Stimulated activated naive CD8-positive, alpha-beta T cell treated with anti-CD3 and anti-CD28 coated beads, Interleukin-15, amount 100 ng/mL, for 72 hours (primary cell): Measurements from ENCODE around the gene PTPRN2.

ENCODE experiments used
- ATAC-seq: fragments of 150-1000 bp; cut with Tn5 transposase; 2 replicates; pipeline ENCODE4 v1.10.0; 2021; ENCODE audit warnings: mild to moderate bottlenecking, moderate library complexity
- DNase-seq, 2 donors: peaks; one replicate each; pipeline ENCODE4 v3.0.0; 2021 to 2022
- H3K27ac Mint-ChIP-seq, 2 donors: one replicate each; pipeline ENCODE4 v1.8.0; 2022; ENCODE audit warnings: mild to moderate bottlenecking in 2 of 2, mixed read lengths in 2 of 2, moderate library complexity in 2 of 2
- H3K27me3 Mint-ChIP-seq: one replicate; pipeline ENCODE4 v1.8.0; 2022; ENCODE audit warnings: mixed read lengths
- H3K4me1 Mint-ChIP-seq: one replicate; pipeline ENCODE4 v1.8.0; 2022; ENCODE audit warnings: mild to moderate bottlenecking, mixed read lengths
- H3K4me3 Mint-ChIP-seq, 2 donors: one replicate each; pipeline ENCODE4 v1.8.0; 2022; ENCODE audit warnings: mild to moderate bottlenecking in 2 of 2, mixed read lengths in 2 of 2, moderate library complexity in 1 of 2
- H3K9me3 Mint-ChIP-seq, 2 donors: one replicate each; pipeline ENCODE4 v1.8.0; 2022; ENCODE audit warnings: mixed read lengths in 2 of 2

The PTPRN2 gene

GRCh38 chr7:158572000-158572828 is 15.4 kb downstream of the PTPRN2 start:
- no peak overlapping the region for H3K27ac Mint-ChIP-seq
- H3K27me3 Mint-ChIP-seq: peaks cover 44% of the 10 kb centered on the region
- H3K4me1 Mint-ChIP-seq: peaks cover 4% of the 10 kb centered on the region
- DNase-seq: no peak
- ATAC-seq: no peak
- no peaks in the 10 kb centered on the region for H3K9me3 Mint-ChIP-seq
- H3K4me3 Mint-ChIP-seq: no peak overlapping the region

DNA sequence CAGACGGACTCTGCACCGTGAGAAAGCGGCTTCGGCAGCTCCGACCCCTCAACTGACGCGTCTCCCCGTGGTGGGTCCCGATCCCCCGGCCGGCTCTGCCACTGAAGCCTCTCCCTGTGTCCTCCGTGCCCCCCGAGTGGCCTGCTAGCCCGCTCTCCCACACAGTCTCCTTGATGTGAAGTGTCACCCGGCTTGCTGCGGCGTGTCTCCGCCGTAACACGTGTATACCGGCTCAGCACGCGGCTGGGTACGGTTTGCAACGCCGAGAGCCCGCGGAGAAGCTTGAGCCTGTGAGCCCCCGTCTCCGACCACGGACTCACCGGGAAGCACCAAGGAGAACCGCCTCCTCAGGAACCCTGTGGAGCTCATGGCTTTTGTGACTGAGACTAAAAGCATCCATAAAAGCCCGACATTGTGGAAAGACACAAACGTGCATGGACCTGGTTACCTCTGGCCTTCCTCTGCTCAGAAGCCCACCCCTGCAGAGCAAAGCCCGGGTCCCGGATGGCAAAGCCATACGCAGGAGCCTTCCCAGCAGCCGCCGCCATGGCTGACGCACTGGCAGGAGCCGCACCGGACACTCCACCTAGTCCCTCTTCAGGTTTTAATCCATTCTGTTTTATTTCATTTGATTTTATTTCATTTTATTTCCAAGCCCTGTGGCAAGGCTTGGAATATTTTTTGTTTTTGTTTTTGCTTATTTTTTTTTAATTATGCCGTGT is 17.0 kb downstream of the PTPRN2 start:
- Mint-ChIP-seq H3K27ac (no peak overlapping the region), H3K9me3 (no peaks in the 10 kb centered on the region)
- ATAC-seq: no peak

DNA sequence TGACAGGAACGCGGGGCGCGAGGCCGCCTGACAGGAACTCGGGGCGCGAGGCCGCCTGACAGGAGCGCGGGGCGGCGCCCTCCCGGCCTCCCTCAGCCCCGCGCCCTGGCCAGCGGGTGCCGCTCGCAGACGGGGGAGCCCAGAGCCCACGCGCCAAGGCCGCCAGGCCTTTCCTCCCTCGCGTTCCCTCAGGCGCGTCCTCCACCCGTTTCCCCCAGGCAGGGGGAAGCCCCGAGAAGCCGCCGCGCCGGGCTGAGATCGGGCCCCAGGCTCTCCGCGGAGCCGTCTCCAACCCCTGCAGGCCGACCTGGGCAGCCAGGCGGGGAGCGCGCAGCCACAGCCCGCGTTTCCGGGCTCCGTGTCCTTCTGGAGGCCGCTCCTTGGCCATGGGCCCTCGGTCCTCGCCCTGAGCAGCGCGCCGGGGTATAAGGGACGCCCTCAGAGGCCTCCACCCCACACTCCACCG is 17.7 kb downstream of the PTPRN2 start:
- no peaks in the 10 kb centered on the region for H3K9me3 Mint-ChIP-seq
- DNase-seq: no peak
- H3K4me1 Mint-ChIP-seq: peaks cover 4% of the 10 kb centered on the region
- no peak overlapping the region for H3K27ac Mint-ChIP-seq
- H3K4me3 Mint-ChIP-seq: no peak overlapping the region
- H3K27me3 Mint-ChIP-seq: peaks cover 51% of the 10 kb centered on the region
- no peak for ATAC-seq

More for the DNA sequence above, 17.0 kb downstream of the PTPRN2 start:
- peak overlapping the region in 1 of 2 donors; percentile 31 for H3K4me3 Mint-ChIP-seq
- H3K27me3 Mint-ChIP-seq: peaks cover 46% of the 10 kb centered on the region
- no peak for DNase-seq
- H3K4me1 Mint-ChIP-seq: peaks cover 4% of the 10 kb centered on the region

- H3K4me1 Mint-ChIP-seq: peaks cover 4% of the 10 kb centered on the region
- H3K9me3 Mint-ChIP-seq: no peaks in the 10 kb centered on the region
- H3K27ac Mint-ChIP-seq: no peak overlapping the region
- DNase-seq: no peak
- H3K27me3 Mint-ChIP-seq: peaks cover 57% of the 10 kb centered on the region
- no peak overlapping the region for H3K4me3 Mint-ChIP-seq
- no peak for ATAC-seq
These were observed 18.4 kb downstream of the PTPRN2 start for GRCh38 chr7:158568974-158569857.

- DNase-seq (no peak), ATAC-seq (no peak)
- Mint-ChIP-seq H3K27me3 (peaks cover 60% of the 10 kb centered on the region), H3K27ac (no peak overlapping the region), H3K4me3 (no peak overlapping the region), H3K9me3 (no peaks in the 10 kb centered on the region), H3K4me1 (peaks cover 4% of the 10 kb centered on the region)
These were observed 20.4 kb downstream of the PTPRN2 start for GRCh38 chr7:158567153-158567603.

DNA sequence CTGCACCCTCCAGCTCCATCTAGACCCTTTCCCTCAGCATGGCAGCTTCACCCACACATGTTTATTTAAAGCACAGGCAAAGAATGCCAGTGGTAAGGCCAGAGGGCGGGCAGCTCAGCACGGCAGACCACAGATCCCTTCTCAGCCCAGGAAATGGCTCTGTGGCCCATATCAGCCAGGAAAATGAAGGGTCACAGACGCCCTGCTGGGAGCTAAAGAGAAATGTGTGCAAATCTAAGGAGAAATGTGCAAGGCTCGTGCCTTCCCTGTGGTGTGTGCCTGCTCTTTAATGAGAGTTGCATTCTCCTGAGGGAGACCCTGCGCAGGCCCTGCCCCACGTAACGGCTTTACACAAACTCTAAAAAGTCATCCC is 23.0 kb downstream of the PTPRN2 start:
- Mint-ChIP-seq H3K4me3 (no peak overlapping the region), H3K9me3 (no peaks in the 10 kb centered on the region), H3K27me3 (peaks cover 44% of the 10 kb centered on the region), H3K4me1 (no peaks in the 10 kb centered on the region), H3K27ac (no peak overlapping the region)
- ATAC-seq (no peak), DNase-seq (no peak)

DNA sequence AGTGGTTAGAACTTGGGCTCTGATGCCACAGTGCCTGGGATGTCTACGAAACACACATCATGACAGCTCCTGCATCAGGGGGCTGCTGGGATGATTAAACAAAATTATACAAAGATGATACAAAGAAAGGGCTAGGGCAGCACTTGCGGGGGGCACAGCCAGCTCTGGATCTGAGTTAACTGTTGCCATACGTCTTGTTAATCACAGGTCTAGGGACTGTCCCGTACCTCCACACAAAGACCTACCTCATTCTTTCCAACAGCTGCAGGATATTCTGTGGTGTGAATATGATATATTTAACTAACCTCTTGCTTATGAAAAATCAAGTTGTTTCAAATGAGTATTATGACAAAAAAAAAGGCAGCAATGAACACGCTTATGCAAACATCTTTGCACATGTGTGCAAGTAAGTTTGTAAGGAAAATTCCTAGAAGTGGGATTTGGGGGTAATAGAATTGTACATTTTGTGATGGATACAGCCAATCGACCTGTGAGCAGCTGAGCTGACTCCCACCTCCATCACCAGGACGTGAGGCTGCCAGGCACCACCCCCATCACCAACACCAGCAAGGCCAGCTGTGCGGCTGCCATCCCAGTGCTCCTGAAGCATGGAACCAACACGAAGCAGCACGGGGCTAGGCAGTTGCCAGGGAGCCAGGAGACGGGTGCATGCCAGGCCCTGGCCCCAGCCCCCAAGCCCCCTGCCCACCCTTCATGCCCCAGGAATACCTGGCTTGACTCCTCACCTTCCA is 23.5 kb downstream of the PTPRN2 start:
- no peak for ATAC-seq
- H3K27ac Mint-ChIP-seq: no peak overlapping the region
- DNase-seq: no peak
- H3K9me3 Mint-ChIP-seq: no peaks in the 10 kb centered on the region
- no peaks in the 10 kb centered on the region for H3K4me1 Mint-ChIP-seq
- H3K27me3 Mint-ChIP-seq: peaks cover 45% of the 10 kb centered on the region
- no peak overlapping the region for H3K4me3 Mint-ChIP-seq

GRCh38 chr7:158563051-158563450 is 24.6 kb downstream of the PTPRN2 start:
- Mint-ChIP-seq H3K27ac (no peak overlapping the region), H3K4me3 (no peak overlapping the region), H3K27me3 (peaks cover 36% of the 10 kb centered on the region), H3K9me3 (no peaks in the 10 kb centered on the region), H3K4me1 (no peaks in the 10 kb centered on the region)
- no peak for DNase-seq
- ATAC-seq: no peak

DNA sequence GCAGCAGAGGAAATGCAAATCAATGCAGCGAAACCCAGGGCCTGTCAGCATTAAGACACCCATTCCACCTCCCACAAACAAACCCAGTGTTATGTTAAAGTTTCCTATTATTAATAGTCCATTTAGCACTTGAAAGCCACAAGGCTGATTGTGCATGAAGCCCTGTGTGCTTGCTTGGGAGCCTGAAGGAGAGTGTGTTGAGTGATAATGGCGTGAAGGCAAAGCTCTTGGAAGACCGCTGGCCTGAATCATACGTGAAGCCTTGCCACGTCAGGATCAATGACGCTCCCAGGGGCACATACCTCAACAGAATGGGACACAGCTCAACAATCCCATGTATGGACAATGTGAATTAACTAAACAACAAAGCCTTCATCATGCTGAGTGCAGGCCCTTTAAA is 25.1 kb downstream of the PTPRN2 start:
- Mint-ChIP-seq H3K27ac (no peak overlapping the region), H3K27me3 (peaks cover 31% of the 10 kb centered on the region), H3K4me1 (no peaks in the 10 kb centered on the region), H3K4me3 (no peak overlapping the region), H3K9me3 (no peaks in the 10 kb centered on the region)
- ATAC-seq: no peak
- no peak for DNase-seq

- H3K27me3 Mint-ChIP-seq: peaks cover 26% of the 10 kb centered on the region
- no peak overlapping the region for H3K27ac Mint-ChIP-seq
- no peaks in the 10 kb centered on the region for H3K4me1 Mint-ChIP-seq
- no peak for ATAC-seq
- no peak overlapping the region for H3K4me3 Mint-ChIP-seq
- no peaks in the 10 kb centered on the region for H3K9me3 Mint-ChIP-seq
- no peak for DNase-seq
These were observed 26.0 kb downstream of the PTPRN2 start for GRCh38 chr7:158561659-158562058.

GRCh38 chr7:158560386-158560785 is 27.2 kb downstream of the PTPRN2 start:
- DNase-seq (no peak), ATAC-seq (no peak)
- peaks cover 35% of the 10 kb centered on the region for H3K27me3 Mint-ChIP-seq
- peaks cover 0 to 8% of the 10 kb centered on the region in 2 donors for H3K9me3 Mint-ChIP-seq
- H3K27ac Mint-ChIP-seq: no peak overlapping the region
- no peaks in the 10 kb centered on the region for H3K4me1 Mint-ChIP-seq
- H3K4me3 Mint-ChIP-seq: no peak overlapping the region

DNA sequence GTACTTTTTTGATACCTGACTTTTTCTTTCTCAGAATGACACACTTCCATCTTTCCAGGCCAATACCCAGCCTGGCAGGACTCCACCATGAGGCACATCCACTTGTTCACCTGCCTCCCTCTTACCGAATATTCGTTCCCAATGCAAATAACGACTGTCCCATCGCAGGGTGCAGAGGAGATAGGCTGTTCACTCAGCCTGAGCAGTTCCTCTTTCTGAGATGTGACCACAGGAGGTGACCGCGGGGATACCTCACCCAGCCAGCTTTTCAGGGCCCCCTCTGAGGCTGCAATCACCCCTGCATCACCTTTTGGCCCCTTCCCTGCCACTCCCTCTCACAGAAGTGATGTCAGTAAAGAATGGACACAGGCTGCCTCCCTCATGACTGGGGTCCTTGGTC is 28.3 kb downstream of the PTPRN2 start:
- Mint-ChIP-seq H3K27ac (no peak overlapping the region), H3K27me3 (peaks cover 31% of the 10 kb centered on the region), H3K4me1 (no peaks in the 10 kb centered on the region), H3K9me3 (peaks cover 0 to 8% of the 10 kb centered on the region in 2 donors), H3K4me3 (no peak overlapping the region)
- ATAC-seq (no peak), DNase-seq (no peak)

DNA sequence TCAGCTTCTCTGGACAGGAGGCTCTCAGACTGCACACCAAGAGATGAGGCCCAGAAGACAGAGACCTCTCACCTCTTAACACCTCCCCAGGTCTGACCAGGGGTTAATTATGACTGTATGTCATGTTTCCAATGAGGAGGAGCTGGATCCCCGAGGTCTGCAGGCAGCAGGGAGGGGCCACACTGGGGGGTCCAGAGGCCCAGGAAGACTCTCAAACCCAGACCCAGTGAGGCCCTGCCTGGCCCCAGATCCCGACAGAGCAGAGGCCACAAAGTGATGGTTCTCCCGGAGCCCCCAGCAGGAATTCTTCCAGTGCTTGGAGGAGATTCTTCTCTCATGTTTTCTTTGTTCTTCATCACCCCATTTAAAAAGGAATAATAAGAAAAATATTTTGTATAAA is 28.8 kb downstream of the PTPRN2 start:
- Mint-ChIP-seq H3K4me3 (no peak overlapping the region), H3K9me3 (peaks cover 0 to 8% of the 10 kb centered on the region in 2 donors), H3K27ac (no peak overlapping the region), H3K4me1 (no peaks in the 10 kb centered on the region), H3K27me3 (peaks cover 29% of the 10 kb centered on the region)
- DNase-seq (no peak), ATAC-seq (no peak)

DNA sequence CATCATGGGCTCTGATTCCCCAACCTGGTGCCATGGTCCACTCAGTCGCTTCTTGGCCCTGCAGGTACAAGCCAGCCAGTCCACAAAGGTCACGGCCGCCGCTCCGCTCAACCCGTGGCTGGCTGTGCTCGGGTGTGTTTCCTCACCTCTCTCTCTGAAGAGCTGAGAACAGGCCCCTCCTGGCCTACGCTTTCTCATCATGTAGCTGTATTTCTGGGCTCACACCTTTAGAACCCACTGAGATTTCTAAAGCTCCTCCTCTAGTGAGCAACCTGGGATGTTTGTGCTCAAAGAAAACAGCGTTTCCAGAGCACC is 30.2 kb downstream of the PTPRN2 start:
- Mint-ChIP-seq H3K27me3 (peaks cover 23% of the 10 kb centered on the region), H3K27ac (no peak overlapping the region), H3K9me3 (peaks cover 0 to 8% of the 10 kb centered on the region in 2 donors), H3K4me3 (no peak overlapping the region), H3K4me1 (no peaks in the 10 kb centered on the region)
- ATAC-seq: no peak
- no peak for DNase-seq
